ENCODE data around the gene TP53I11. TPM values are rescaled to one million over a fixed set of nuclear protein-coding genes. Genes with fewer than 3 reads are reported as not detected.

Gene TP53I11
- total and polyA plus RNA-seq, 2 of the 13 experiments (the other 11 are each of a cell fraction or from before 2014, with no cell fraction given) = not detected

DNA sequence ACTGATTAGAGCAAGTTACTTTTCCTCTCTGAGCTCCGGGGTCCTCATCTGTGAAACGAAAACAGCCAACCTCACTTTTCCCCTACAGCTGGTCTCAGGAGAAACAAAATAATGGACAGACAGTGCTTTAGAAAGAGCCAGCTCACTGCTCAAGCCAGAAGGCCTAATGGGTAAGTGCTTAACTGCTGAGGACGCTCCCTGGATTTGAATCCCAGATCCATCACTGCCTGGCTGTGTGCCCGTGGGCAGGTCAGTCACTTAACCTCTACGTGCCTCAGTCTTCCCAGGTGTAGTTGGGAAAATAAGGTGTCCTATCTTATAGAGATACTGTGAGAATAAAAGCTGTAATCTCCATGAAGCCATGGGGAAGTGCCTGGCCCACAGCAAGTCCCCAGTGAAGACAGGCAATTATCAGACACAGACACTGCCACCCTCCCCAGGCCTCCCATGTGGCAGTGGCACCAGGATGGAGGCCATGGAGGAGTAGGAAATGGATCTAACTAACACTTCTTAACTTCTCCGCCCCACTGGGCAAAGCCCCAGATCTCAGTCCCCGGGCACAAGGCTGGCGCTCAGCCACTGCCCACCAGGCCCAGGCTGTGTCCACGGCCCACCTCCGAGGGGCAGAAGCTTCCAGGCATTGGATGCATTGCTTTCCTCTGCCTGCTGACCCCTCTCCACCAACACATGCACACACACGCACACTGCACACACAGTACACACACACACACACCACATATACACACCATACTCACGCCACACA is 9.2 kb downstream of the TP53I11 start (continued):
- TF ChIP-seq, protein P1, sequence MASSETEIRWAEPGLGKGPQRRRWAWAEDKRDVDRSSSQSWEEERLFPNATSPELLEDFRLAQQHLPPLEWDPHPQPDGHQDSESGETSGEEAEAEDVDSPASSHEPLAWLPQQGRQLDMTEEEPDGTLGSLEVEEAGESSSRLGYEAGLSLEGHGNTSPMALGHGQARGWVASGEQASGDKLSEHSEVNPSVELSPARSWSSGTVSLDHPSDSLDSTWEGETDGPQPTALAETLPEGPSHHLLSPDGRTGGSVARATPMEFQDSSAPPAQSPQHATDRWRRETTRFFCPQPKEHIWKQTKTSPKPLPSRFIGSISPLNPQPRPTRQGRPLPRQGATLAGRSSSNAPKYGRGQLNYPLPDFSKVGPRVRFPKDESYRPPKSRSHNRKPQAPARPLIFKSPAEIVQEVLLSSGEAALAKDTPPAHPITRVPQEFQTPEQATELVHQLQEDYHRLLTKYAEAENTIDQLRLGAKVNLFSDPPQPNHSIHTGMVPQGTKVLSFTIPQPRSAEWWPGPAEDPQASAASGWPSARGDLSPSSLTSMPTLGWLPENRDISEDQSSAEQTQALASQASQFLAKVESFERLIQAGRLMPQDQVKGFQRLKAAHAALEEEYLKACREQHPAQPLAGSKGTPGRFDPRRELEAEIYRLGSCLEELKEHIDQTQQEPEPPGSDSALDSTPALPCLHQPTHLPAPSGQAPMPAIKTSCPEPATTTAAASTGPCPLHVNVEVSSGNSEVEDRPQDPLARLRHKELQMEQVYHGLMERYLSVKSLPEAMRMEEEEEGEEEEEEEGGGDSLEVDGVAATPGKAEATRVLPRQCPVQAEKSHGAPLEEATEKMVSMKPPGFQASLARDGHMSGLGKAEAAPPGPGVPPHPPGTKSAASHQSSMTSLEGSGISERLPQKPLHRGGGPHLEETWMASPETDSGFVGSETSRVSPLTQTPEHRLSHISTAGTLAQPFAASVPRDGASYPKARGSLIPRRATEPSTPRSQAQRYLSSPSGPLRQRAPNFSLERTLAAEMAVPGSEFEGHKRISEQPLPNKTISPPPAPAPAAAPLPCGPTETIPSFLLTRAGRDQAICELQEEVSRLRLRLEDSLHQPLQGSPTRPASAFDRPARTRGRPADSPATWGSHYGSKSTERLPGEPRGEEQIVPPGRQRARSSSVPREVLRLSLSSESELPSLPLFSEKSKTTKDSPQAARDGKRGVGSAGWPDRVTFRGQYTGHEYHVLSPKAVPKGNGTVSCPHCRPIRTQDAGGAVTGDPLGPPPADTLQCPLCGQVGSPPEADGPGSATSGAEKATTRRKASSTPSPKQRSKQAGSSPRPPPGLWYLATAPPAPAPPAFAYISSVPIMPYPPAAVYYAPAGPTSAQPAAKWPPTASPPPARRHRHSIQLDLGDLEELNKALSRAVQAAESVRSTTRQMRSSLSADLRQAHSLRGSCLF (CRISPR knock-in tag; IDR thresholded peaks at IDR 0.05; ENCODE audit: borderline replicate concordance) = no peak
- TF ChIP-seq PAWR (CRISPR knock-in tag; IDR thresholded peaks at IDR 0.05; ENCODE audit: borderline replicate concordance) = no peak
- TF ChIP-seq ZNF446 (CRISPR knock-in tag; IDR thresholded peaks at IDR 0.05) = no peak
- TF ChIP-seq, protein P2, sequence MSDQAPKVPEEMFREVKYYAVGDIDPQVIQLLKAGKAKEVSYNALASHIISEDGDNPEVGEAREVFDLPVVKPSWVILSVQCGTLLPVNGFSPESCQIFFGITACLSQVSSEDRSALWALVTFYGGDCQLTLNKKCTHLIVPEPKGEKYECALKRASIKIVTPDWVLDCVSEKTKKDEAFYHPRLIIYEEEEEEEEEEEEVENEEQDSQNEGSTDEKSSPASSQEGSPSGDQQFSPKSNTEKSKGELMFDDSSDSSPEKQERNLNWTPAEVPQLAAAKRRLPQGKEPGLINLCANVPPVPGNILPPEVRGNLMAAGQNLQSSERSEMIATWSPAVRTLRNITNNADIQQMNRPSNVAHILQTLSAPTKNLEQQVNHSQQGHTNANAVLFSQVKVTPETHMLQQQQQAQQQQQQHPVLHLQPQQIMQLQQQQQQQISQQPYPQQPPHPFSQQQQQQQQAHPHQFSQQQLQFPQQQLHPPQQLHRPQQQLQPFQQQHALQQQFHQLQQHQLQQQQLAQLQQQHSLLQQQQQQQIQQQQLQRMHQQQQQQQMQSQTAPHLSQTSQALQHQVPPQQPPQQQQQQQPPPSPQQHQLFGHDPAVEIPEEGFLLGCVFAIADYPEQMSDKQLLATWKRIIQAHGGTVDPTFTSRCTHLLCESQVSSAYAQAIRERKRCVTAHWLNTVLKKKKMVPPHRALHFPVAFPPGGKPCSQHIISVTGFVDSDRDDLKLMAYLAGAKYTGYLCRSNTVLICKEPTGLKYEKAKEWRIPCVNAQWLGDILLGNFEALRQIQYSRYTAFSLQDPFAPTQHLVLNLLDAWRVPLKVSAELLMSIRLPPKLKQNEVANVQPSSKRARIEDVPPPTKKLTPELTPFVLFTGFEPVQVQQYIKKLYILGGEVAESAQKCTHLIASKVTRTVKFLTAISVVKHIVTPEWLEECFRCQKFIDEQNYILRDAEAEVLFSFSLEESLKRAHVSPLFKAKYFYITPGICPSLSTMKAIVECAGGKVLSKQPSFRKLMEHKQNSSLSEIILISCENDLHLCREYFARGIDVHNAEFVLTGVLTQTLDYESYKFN (CRISPR knock-in tag; conservative IDR thresholded peaks at IDR 0.05) = no peak
- no peak for TF ChIP-seq SP1 (IDR thresholded peaks at IDR 0.05)
- TF ChIP-seq SP1 (CRISPR knock-in tag; IDR thresholded peaks at IDR 0.05) = no peak
- TF ChIP-seq ZNF816 (CRISPR knock-in tag; IDR thresholded peaks at IDR 0.05; ENCODE audit: borderline replicate concordance) = no peak

Measured in HepG2 (cell line).